AG04450 (cell line): ENCODE results near the gene ROCK2. TPM values are rescaled to one million over a fixed set of nuclear protein-coding genes. Genes with fewer than 3 reads are reported as not detected.

ENCODE experiments used
- CTCF ChIA-PET: fragments of 300-600, 350-600 bp; formaldehyde crosslinking; extraction: SDS; loops from one replicate; lab custom pipeline; 2022; ENCODE audit warnings: antibody characterized with exemption, inconsistent platforms; lab: Charles Lee
- POLR2A ChIA-PET: fragments of 350-600 bp; formaldehyde crosslinking; extraction: SDS; loops from one replicate; lab custom pipeline; 2021; ENCODE audit warnings: antibody characterized with exemption, inconsistent platforms; lab: Yijun Ruan, JAX
- DNase-seq: peaks from one replicate; pipeline ENCODE4 v3.0.0-alpha.2; 2011; ENCODE audit warnings: low read depth, low spot score
- H3K27ac ChIP-seq: one replicate; pipeline ENCODE4 v1.5.1; 2012; ENCODE audit warnings: low read depth, low read length, control low read depth
- H3K27me3 ChIP-seq: one replicate; pipeline ENCODE4 v1.6.0; 2012; ENCODE audit warnings: low read length; ENCODE audit not compliant: control insufficient read depth, insufficient read depth
- H3K4me3 ChIP-seq: 2 replicates; pipeline ENCODE4 v1.5.1; 2011; ENCODE audit warnings: mild to moderate bottlenecking, low read depth, low read length, control low read depth
- H3K9me3 ChIP-seq: 2 replicates; pipeline ENCODE4 v1.5.1; 2012; ENCODE audit warnings: low read length; ENCODE audit not compliant: control insufficient read depth, insufficient read depth
- CTCF ChIP-seq: IDR thresholded peaks from 2 replicates; pipeline ENCODE4 v1.5.1; 2011; ENCODE audit warnings: low read depth, low read length, control low read depth, inconsistent platforms
- polyA plus RNA-seq: library from polyadenylated mRNA; depleted of rRNA; stranded (reverse); fragments of >200 nt; gene quantifications from 2 replicates; pipeline ENCODE4 v1.2.3, GENCODE V29; 2011

Gene ROCK2
- polyA plus RNA-seq, 1 experiment = 28.2 TPM

DNA sequence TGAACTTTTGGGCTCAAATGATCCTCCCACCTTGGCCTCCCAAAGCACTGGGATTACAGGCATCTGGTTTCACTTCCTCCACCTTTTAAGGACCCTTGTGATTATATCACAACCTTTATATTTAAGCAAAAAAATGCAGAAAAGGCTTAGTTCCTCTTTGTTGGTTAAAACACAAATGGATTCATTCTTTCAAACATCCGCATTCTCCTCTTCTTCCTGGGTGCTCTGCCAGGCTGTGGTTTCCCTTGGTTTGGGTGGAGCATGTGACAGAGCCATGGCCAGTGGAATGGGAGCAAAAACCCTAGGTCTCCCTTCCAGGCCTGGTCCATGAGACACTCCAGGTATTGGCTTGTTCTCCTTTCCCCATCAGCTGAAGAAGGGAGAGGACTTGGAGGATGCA, 199.1 kb downstream of the ROCK2 start:
- ChIA-PET CTCF (interaction anchor here (0.6 to 3.0 kb wide), 4 partner anchors 12 to 454 kb away, joined by 3 to 27 read pairs (median 6); a partner anchor contains a TSS), POLR2A (no interaction called here)
- Histone ChIP-seq H3K9me3 (peaks cover 7% of the 10 kb centered on the region; the same call in 1 of the 2 replicates), H3K27ac (no peak overlapping the region), H3K27me3 (peaks cover 4% of the 10 kb centered on the region), H3K4me3 (no peak overlapping the region)
- no peak for TF ChIP-seq CTCF
- no peak for DNase-seq

GRCh38 chr2:11144738-11145079, 199.7 kb downstream of the ROCK2 start:
- H3K9me3 ChIP-seq = peaks cover 7% of the 10 kb centered on the region; the same call in 1 of the 2 replicates
- no peak for TF ChIP-seq CTCF
- DNase-seq = no peak
- no peak overlapping the region for H3K4me3 ChIP-seq
- ChIA-PET CTCF (interaction anchor here (0.6 to 3.0 kb wide), 4 partner anchors 12 to 454 kb away, joined by 3 to 27 read pairs (median 5); a partner anchor contains a TSS), POLR2A (no interaction called here)
- no peak overlapping the region for H3K27ac ChIP-seq
- peaks cover 4% of the 10 kb centered on the region for H3K27me3 ChIP-seq

- no peak overlapping the region for H3K4me3 ChIP-seq
- no peak overlapping the region for H3K27ac ChIP-seq
- CTCF ChIA-PET = interaction anchor here (0.5 to 3.0 kb wide), 5 partner anchors 11 to 549 kb away, joined by 3 to 27 read pairs (median 4); a partner anchor contains a TSS
- H3K9me3 ChIP-seq = peaks cover 7% of the 10 kb centered on the region; the same call in 1 of the 2 replicates
- TF ChIP-seq CTCF = no peak
- POLR2A ChIA-PET = no interaction called here
- DNase-seq = no peak
- peaks cover 4% of the 10 kb centered on the region for H3K27me3 ChIP-seq
Measured at GRCh38 chr2:11144077-11144737, 200.2 kb downstream of the ROCK2 start.

GRCh38 chr2:11142987-11143386, 201.4 kb downstream of the ROCK2 start:
- TF ChIP-seq CTCF = no peak
- ChIA-PET CTCF (interaction anchor here (1.0 to 3.0 kb wide), 3 partner anchors 10 to 310 kb away, joined by 3 to 27 read pairs (median 5); a partner anchor contains a TSS), POLR2A (no interaction called here)
- H3K9me3 ChIP-seq = peaks cover 7% of the 10 kb centered on the region; the same call in 1 of the 2 replicates
- H3K27ac ChIP-seq = no peak overlapping the region
- peaks cover 4% of the 10 kb centered on the region for H3K27me3 ChIP-seq
- no peak for DNase-seq
- no peak overlapping the region for H3K4me3 ChIP-seq

DNA sequence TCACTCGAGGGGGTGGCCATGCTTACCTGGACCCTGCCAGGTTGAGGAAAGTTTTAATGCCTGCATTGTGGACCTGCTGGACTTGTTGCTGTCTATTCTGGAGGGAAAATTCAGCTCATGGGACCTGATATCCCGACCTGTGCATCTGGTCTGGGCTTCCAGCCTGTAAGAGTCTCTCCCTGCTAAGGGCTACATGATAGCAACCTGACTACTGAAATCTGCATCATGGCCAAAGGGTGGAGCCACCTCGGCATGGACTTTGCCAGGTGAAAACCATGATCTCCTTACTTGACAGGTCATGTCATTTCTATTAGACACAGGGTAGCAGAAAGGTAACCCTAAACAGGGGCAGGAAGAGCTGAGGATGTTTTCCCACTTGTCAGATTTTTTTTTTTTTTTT, 202.1 kb downstream of the ROCK2 start:
- Histone ChIP-seq H3K4me3 (no peak overlapping the region), H3K27me3 (peaks cover 4% of the 10 kb centered on the region), H3K9me3 (peaks cover under 1% of the 10 kb centered on the region; the same call in 1 of the 2 replicates), H3K27ac (no peak overlapping the region)
- no peak for TF ChIP-seq CTCF
- ChIA-PET CTCF (interaction anchor here (0.6 to 3.0 kb wide), 5 partner anchors 9 to 440 kb away, joined by 3 to 27 read pairs (median 5); a partner anchor contains a TSS), POLR2A (no interaction called here)
- DNase-seq = no peak
